K562 treated with DMSO at 1 percent for 48 hours (cell line): ENCODE data around the gene ZNF775. TPM values are rescaled to one million over a fixed set of nuclear protein-coding genes. Genes with fewer than 3 reads are reported as not detected.

Source experiments
- total RNA-seq: library from RNA; unstranded; fragments of 300-600 nt; gene quantifications from 2 replicates; pipeline ENCODE4 v1.2.3, GENCODE V29; 2022; ENCODE audit warnings: low replicate concordance; ENCODE audit errors: extremely low read depth

The ZNF775 gene
- total RNA-seq: not detected in 2 replicates

GRCh38 chr7:150378853-150379440 lies at the start of gene ZNF775:
Gene ZNF775 (plus strand): TSS chr7:150379330. CDS start chr7:150388471, 9,141 bp downstream.

GRCh38 chr7:150341263-150342120 lies 37.6 kb upstream of the ZNF775 start, which contains the start of gene RARRES2:
Gene RARRES2 (minus strand): TSS chr7:150341629. CDS start chr7:150340609, 1,020 bp downstream.

GRCh38 chr7:150368096-150368883 lies 10.8 kb upstream of the ZNF775 start, which contains the start of gene REPIN1:
Gene REPIN1 (plus strand): TSS chr7:150368822. CDS start chr7:150369712, 890 bp downstream.

Other genes starting within 250 kb of the ZNF775 start
- not detected in 2 replicates for gene LRRC61, start 56.0 kb upstream of the ZNF775 start, total RNA-seq
- gene ACTR3C, start 55.8 kb upstream of the ZNF775 start, total RNA-seq: not detected in 2 replicates
- gene RARRES2, start 37.7 kb upstream of the ZNF775 start, total RNA-seq: not detected in 2 replicates
- 669 TPM in 1 of 2 replicates, not detected in the other for gene REPIN1, start 10.5 kb upstream of the ZNF775 start, total RNA-seq
- gene GIMAP8, start 71.3 kb downstream of the ZNF775 start, total RNA-seq: not detected in 2 replicates
- not detected in 2 replicates for gene GIMAP7, start 135.5 kb downstream of the ZNF775 start, total RNA-seq
- not detected in 2 replicates for gene GIMAP4, start 188.1 kb downstream of the ZNF775 start, total RNA-seq